ENCODE measurements around the gene HPS4.
A peak's percentile ranks its signal among the peaks of the same experiment; 100 is the strongest.

Gene HPS4

GRCh38 chr22:26406118-26406517 is 77.5 kb downstream of the HPS4 start:
- FAIRE-seq (no peak), DNase-seq (ENCODE audit: insufficient read length, low spot score) (no peak)
- TF ChIP-seq PAX5 (IDR thresholded peaks at IDR 0.05; ENCODE audit: insufficient read depth, low read length, severe bottlenecking) (no peak), TAF1 (IDR thresholded peaks at IDR 0.05; ENCODE audit: low read depth, low read length) (no peak), POLR2A (IDR thresholded peaks at IDR 0.05; ENCODE audit: low read depth, low read length) (no peak)

DNA sequence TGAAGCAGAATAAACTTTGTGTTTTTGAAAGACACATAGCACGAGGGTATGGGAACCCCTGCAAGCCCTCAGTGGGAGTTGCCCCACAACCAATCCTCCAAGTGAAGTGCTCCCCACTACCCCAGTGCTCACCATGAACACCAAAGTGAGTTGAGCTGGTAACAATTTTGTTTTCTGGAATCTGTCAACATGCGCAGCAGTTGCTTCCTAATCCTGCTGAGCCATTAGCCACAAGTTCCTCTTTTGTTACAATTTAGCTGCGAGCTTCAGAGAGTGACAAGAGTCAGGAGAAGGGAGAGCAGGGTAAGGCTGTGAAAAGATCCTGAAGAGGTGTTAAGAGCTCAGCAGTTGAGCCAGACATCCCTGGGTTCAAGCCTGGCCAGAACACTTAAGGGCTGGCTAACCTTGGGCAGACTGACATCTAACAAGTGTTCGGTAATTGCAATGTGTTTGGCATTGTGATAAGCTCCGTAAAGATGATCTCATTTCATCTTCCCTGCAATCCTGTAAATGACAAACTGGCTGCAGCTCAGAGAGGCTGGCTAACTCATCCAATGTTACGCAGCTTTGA is 78.6 kb downstream of the HPS4 start:
- no peak for FAIRE-seq
- no peak for DNase-seq (ENCODE audit: insufficient read length, low spot score)

GRCh38 chr22:26401726-26402125 is 81.9 kb downstream of the HPS4 start:
- TF ChIP-seq PAX5 (IDR thresholded peaks at IDR 0.05; ENCODE audit: insufficient read depth, low read length, severe bottlenecking) (no peak), SPI1 (IDR thresholded peaks at IDR 0.05; ENCODE audit: low read depth, low read length) (no peak)
- FAIRE-seq (no peak), DNase-seq (ENCODE audit: insufficient read length, low spot score) (no peak)

More for the DNA sequence above, 78.6 kb downstream of the HPS4 start:
- TF ChIP-seq TAF1 (IDR thresholded peaks at IDR 0.05; ENCODE audit: low read depth, low read length) (no peak), SPI1 (IDR thresholded peaks at IDR 0.05; ENCODE audit: low read depth, low read length) (peak; percentile 39; the same call in 1 of the 2 replicates), POLR2AphosphoS5 (IDR thresholded peaks at IDR 0.05; ENCODE audit: low read depth, low read length) (no peak)
